Measurements from ENCODE around the gene BID.

- TF ChIP-seq EZH2phosphoT487 (IDR thresholded peaks at IDR 0.05; ENCODE audit: insufficient read depth, low read depth) = no peak
- no peak for TF ChIP-seq EZH2 (IDR thresholded peaks at IDR 0.05; ENCODE audit: insufficient read depth, poor library complexity, severe bottlenecking)
Measured at GRCh38 chr22:17775781-17776465, 1.7 kb upstream of the BID start.
